H1 (cell line): ENCODE results near the gene FRK. TPM values are rescaled to one million over a fixed set of nuclear protein-coding genes. Genes with fewer than 3 reads are reported as not detected.

ENCODE experiments used
- CREB1 ChIP-seq: IDR thresholded peaks from 2 replicates; pipeline ENCODE4 v1.6.1; 2012; ENCODE audit warnings: inconsistent platforms
- NANOG ChIP-seq: IDR thresholded peaks from 2 replicates; pipeline ENCODE4 v1.6.1; 2011; ENCODE audit warnings: low read length, low read depth, mild to moderate bottlenecking, inconsistent platforms; ENCODE audit not compliant: insufficient read depth, poor library complexity, severe bottlenecking
- SIX5 ChIP-seq: IDR thresholded peaks from 2 replicates; pipeline ENCODE4 v1.6.1; 2011; ENCODE audit warnings: mild to moderate bottlenecking, low read depth, low read length
- polyA plus RNA-seq, 7 experiments: library from polyadenylated mRNA; depleted of rRNA in 3 of 7; stranded (reverse) in 5 of 7; unstranded in 2 of 7; fragments of >200 nt in 5 of 7; fragments of 200-250 nt in 2 of 7; gene quantifications; 1 replicate in 5 of 7; 2 replicates in 1 of 7; 4 replicates in 1 of 7; pipeline versions ENCODE4 v1.2.1 to v1.2.3, GENCODE V29; 2011 to 2013; ENCODE audit warnings: missing spikeins in 2 of 7, mixed read lengths in 2 of 7
- total RNA-seq: library from RNA; stranded (reverse); fragmentation: NEBNext Ultra II Directional; extraction: Animal tissue kit (Norgen Biotek cat#: 25700); gene quantifications from 2 replicates; pipeline ENCODE4 v1.2.1, GENCODE V29; 2021
- TF ChIP-seq, protein P1 (sequence below): fragments of 300-600 bp; sonication (generic); IDR thresholded peaks from 2 replicates; pipeline ENCODE4 v1.7.1; 2012; ENCODE audit warnings: low read length, moderate library complexity, mild to moderate bottlenecking, inconsistent platforms; ENCODE audit not compliant: insufficient replicate concordance

FRK gene
- total and polyA plus RNA-seq, 2 of the 8 experiments (the other 6 are each of a cell fraction or from before 2014, with no cell fraction given), result 0.11 to 0.24 TPM

GRCh38 chr6:116030770-116031169 lies 29.9 kb downstream of the FRK start (continued):
- TF ChIP-seq SIX5 (no peak), NANOG (no peak), CREB1 (no peak)
- TF ChIP-seq, protein P1, sequence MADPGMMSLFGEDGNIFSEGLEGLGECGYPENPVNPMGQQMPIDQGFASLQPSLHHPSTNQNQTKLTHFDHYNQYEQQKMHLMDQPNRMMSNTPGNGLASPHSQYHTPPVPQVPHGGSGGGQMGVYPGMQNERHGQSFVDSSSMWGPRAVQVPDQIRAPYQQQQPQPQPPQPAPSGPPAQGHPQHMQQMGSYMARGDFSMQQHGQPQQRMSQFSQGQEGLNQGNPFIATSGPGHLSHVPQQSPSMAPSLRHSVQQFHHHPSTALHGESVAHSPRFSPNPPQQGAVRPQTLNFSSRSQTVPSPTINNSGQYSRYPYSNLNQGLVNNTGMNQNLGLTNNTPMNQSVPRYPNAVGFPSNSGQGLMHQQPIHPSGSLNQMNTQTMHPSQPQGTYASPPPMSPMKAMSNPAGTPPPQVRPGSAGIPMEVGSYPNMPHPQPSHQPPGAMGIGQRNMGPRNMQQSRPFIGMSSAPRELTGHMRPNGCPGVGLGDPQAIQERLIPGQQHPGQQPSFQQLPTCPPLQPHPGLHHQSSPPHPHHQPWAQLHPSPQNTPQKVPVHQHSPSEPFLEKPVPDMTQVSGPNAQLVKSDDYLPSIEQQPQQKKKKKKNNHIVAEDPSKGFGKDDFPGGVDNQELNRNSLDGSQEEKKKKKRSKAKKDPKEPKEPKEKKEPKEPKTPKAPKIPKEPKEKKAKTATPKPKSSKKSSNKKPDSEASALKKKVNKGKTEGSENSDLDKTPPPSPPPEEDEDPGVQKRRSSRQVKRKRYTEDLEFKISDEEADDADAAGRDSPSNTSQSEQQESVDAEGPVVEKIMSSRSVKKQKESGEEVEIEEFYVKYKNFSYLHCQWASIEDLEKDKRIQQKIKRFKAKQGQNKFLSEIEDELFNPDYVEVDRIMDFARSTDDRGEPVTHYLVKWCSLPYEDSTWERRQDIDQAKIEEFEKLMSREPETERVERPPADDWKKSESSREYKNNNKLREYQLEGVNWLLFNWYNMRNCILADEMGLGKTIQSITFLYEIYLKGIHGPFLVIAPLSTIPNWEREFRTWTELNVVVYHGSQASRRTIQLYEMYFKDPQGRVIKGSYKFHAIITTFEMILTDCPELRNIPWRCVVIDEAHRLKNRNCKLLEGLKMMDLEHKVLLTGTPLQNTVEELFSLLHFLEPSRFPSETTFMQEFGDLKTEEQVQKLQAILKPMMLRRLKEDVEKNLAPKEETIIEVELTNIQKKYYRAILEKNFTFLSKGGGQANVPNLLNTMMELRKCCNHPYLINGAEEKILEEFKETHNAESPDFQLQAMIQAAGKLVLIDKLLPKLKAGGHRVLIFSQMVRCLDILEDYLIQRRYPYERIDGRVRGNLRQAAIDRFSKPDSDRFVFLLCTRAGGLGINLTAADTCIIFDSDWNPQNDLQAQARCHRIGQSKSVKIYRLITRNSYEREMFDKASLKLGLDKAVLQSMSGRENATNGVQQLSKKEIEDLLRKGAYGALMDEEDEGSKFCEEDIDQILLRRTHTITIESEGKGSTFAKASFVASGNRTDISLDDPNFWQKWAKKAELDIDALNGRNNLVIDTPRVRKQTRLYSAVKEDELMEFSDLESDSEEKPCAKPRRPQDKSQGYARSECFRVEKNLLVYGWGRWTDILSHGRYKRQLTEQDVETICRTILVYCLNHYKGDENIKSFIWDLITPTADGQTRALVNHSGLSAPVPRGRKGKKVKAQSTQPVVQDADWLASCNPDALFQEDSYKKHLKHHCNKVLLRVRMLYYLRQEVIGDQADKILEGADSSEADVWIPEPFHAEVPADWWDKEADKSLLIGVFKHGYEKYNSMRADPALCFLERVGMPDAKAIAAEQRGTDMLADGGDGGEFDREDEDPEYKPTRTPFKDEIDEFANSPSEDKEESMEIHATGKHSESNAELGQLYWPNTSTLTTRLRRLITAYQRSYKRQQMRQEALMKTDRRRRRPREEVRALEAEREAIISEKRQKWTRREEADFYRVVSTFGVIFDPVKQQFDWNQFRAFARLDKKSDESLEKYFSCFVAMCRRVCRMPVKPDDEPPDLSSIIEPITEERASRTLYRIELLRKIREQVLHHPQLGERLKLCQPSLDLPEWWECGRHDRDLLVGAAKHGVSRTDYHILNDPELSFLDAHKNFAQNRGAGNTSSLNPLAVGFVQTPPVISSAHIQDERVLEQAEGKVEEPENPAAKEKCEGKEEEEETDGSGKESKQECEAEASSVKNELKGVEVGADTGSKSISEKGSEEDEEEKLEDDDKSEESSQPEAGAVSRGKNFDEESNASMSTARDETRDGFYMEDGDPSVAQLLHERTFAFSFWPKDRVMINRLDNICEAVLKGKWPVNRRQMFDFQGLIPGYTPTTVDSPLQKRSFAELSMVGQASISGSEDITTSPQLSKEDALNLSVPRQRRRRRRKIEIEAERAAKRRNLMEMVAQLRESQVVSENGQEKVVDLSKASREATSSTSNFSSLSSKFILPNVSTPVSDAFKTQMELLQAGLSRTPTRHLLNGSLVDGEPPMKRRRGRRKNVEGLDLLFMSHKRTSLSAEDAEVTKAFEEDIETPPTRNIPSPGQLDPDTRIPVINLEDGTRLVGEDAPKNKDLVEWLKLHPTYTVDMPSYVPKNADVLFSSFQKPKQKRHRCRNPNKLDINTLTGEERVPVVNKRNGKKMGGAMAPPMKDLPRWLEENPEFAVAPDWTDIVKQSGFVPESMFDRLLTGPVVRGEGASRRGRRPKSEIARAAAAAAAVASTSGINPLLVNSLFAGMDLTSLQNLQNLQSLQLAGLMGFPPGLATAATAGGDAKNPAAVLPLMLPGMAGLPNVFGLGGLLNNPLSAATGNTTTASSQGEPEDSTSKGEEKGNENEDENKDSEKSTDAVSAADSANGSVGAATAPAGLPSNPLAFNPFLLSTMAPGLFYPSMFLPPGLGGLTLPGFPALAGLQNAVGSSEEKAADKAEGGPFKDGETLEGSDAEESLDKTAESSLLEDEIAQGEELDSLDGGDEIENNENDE, result no peak
